Upper lobe of left lung (tissue), 4 donors: ENCODE measurements around the gene MR1.

Experiments
- EP300 ChIP-seq, 4 donors: sonication (generic); formaldehyde crosslinking; IDR thresholded peaks; one replicate each; pipeline ENCODE4 v1.5.1; 2017; ENCODE audit warnings: antibody characterized with exemption in 4 of 4, control low read depth in 2 of 4
- POLR2A ChIP-seq, 4 donors: fragments of 450-650 bp; IDR thresholded peaks; one replicate each; pipeline ENCODE4 v1.5.1; 2016 to 2017; ENCODE audit warnings: antibody characterized with exemption in 4 of 4, mild to moderate bottlenecking in 2 of 4

- TF ChIP-seq POLR2A (IDR thresholded peaks at IDR 0.05): no peak
- TF ChIP-seq EP300 (IDR thresholded peaks at IDR 0.05): no peak
These were observed 62.0 kb downstream of the MR1 start for GRCh38 chr1:181095763-181096184.
